Fibroblast of lung (primary cell): ENCODE results near the gene DDHD1.

Source experiments
- EZH2 ChIP-seq: IDR thresholded peaks from 2 replicates; pipeline ENCODE4 v1.5.1; 2012; ENCODE audit warnings: low read length, control low read depth, mild to moderate bottlenecking; ENCODE audit errors: missing control alignments
- TF ChIP-seq, protein P1 (sequence below), 2 donors: IDR thresholded peaks in 1 of 2; conservative IDR thresholded peaks in 1 of 2; 1 replicate in 1 of 2; 2 replicates in 1 of 2; pipeline ENCODE4 v1.5.1; 2011 to 2012; ENCODE audit warnings: low read length in 2 of 2, control low read depth in 1 of 2, inconsistent platforms in 1 of 2, low read depth in 1 of 2, mild to moderate bottlenecking in 1 of 2

DNA sequence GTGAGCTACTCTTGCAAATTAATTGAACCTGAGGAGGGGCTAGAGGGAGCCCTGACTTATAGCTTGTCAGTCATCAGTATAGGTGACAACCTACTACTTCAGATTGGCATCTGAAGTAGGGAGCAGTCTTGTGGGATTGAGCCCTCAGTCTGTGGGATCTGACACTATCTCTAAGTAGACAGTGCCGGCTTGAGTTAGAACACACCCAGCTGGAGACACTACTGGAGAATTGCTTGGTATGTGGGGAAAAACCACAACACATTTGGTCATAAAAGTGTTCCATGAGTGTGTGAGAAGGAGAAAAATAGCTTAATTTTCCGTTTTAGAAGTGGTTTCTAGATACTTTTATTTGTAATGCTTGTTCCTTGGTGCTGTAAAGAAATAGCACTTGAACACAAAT is 30.5 kb upstream of the DDHD1 start:
- TF ChIP-seq, protein P1, sequence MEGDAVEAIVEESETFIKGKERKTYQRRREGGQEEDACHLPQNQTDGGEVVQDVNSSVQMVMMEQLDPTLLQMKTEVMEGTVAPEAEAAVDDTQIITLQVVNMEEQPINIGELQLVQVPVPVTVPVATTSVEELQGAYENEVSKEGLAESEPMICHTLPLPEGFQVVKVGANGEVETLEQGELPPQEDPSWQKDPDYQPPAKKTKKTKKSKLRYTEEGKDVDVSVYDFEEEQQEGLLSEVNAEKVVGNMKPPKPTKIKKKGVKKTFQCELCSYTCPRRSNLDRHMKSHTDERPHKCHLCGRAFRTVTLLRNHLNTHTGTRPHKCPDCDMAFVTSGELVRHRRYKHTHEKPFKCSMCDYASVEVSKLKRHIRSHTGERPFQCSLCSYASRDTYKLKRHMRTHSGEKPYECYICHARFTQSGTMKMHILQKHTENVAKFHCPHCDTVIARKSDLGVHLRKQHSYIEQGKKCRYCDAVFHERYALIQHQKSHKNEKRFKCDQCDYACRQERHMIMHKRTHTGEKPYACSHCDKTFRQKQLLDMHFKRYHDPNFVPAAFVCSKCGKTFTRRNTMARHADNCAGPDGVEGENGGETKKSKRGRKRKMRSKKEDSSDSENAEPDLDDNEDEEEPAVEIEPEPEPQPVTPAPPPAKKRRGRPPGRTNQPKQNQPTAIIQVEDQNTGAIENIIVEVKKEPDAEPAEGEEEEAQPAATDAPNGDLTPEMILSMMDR (conservative IDR thresholded peaks at IDR 0.05 in 1 of 2, IDR thresholded peaks at IDR 0.05 in 1 of 2; ENCODE audit: low read depth in 1 of 2, low read length in 2 of 2): no peak
- TF ChIP-seq EZH2: no peak
